K562 (cell line): ENCODE data around the gene ENOSF1. TPM values are rescaled to one million over a fixed set of nuclear protein-coding genes. Genes with fewer than 3 reads are reported as not detected.
A peak's percentile ranks its signal among the peaks of the same experiment; 100 is the strongest.

Source experiments
- CBFA2T3 ChIP-seq: fragments of 450-650 bp; IDR thresholded peaks from 2 replicates; pipeline ENCODE4 v1.6.1; 2017
- E2F4 ChIP-seq: sonication (generic); formaldehyde crosslinking; IDR thresholded peaks from 2 replicates; pipeline ENCODE4 v1.8.0; 2022; ENCODE audit warnings: mild to moderate bottlenecking, low read depth, missing genetic modification reagents
- EGR1 ChIP-seq: fragments of 450-650 bp; conservative IDR thresholded peaks from 2 replicates; pipeline ENCODE4 v1.6.1; 2017; ENCODE audit warnings: mild to moderate bottlenecking
- ELF2 ChIP-seq: fragments of 250-450 bp; sonication (Bioruptor Pico); IDR thresholded peaks from 2 replicates; pipeline ENCODE4 v1.5.0; 2021; ENCODE audit warnings: mild to moderate bottlenecking
- GABPA ChIP-seq: fragments of 200-800 bp; sonication (Bioruptor generic); conservative IDR thresholded peaks from 2 replicates; pipeline ENCODE4 v1.6.1; 2016; ENCODE audit warnings: low read depth, missing genetic modification characterization, missing compliant biosample characterization
- HDAC1 ChIP-seq, 2 experiments: fragments of 450-650 bp; IDR thresholded peaks; 2 replicates each; pipeline ENCODE4 v1.6.1; 2016 to 2017; ENCODE audit warnings: inconsistent platforms in 1 of 2, mild to moderate bottlenecking in 1 of 2, moderate library complexity in 1 of 2
- PML ChIP-seq: IDR thresholded peaks from 2 replicates; pipeline ENCODE4 v1.6.1; 2012; ENCODE audit warnings: low read length, inconsistent platforms
- RAD21 ChIP-seq, 2 experiments: fragments of 250-450 bp in 1 of 2; fragments of 450-650 bp in 1 of 2; sonication (Bioruptor Pico) in 1 of 2; formaldehyde crosslinking in 1 of 2; IDR thresholded peaks in 1 of 2; conservative IDR thresholded peaks in 1 of 2; 2 replicates each; pipeline versions ENCODE4 v1.4.0 to v1.8.0; 2020 to 2022; ENCODE audit warnings: mild to moderate bottlenecking in 2 of 2, moderate library complexity in 1 of 2
- RB1 ChIP-seq: fragments of 450-650 bp; IDR thresholded peaks from 2 replicates; pipeline ENCODE4 v1.6.1; 2017; ENCODE audit warnings: low read depth, mild to moderate bottlenecking
- RBM25 ChIP-seq: fragments of 200-400 bp; formaldehyde crosslinking; IDR thresholded peaks from 2 replicates; pipeline ENCODE4 v1.6.1; 2018; ENCODE audit warnings: low read length, low read depth, moderate library complexity; ENCODE audit not compliant: severe bottlenecking
- SMARCE1 ChIP-seq: fragments of 450-650 bp; IDR thresholded peaks from 2 replicates; pipeline ENCODE4 v1.7.1; 2016; ENCODE audit warnings: mild to moderate bottlenecking
- TFAP4 ChIP-seq: sonication (generic); formaldehyde crosslinking; IDR thresholded peaks from 2 replicates; pipeline ENCODE4 v1.8.0; 2022; ENCODE audit warnings: missing genetic modification reagents, mild to moderate bottlenecking, moderate library complexity, borderline replicate concordance
- ZFP1 ChIP-seq: fragments of 450-650 bp; formaldehyde crosslinking; IDR thresholded peaks from 2 replicates; pipeline ENCODE4 v1.4.0; 2020; ENCODE audit warnings: mild to moderate bottlenecking, mixed read lengths
- ZNF134 ChIP-seq: fragments of 250-450 bp; sonication (Bioruptor Pico); conservative IDR thresholded peaks from 2 replicates; pipeline ENCODE4 v1.4.0; 2020
- ZNF239 ChIP-seq: fragments of 250-450 bp; sonication (Bioruptor Pico); IDR thresholded peaks from 2 replicates; pipeline ENCODE4 v1.4.0; 2020; ENCODE audit warnings: mild to moderate bottlenecking
- ZNF3 ChIP-seq: fragments of 250-450 bp; sonication (Bioruptor Pico); IDR thresholded peaks from 2 replicates; pipeline ENCODE4 v1.5.0; 2021; ENCODE audit warnings: mild to moderate bottlenecking, moderate library complexity
- polyA plus RNA-seq, 8 experiments: library from polyadenylated mRNA; depleted of rRNA in 4 of 8; stranded (reverse) in 5 of 8; unstranded in 3 of 8; fragments of >200 nt; fragmentation: Nextera tagmentation in 2 of 8; fragmentation: Illumina TruSeq in 1 of 8; extraction: Ambion mirVana in 2 of 8; extraction: Trizol in 1 of 8; gene quantifications; 2 replicates each; pipeline versions ENCODE4 v1.2.1 to v1.2.3, GENCODE V29; 2011 to 2014; ENCODE audit warnings: inconsistent platforms in 1 of 8, missing spikeins in 1 of 8
- total RNA-seq, 7 experiments: library from RNA; depleted of rRNA in 6 of 7; stranded (reverse); fragments of >200 nt in 6 of 7; fragmentation: Illumina TruSeq in 2 of 7; extraction: Trizol in 2 of 7; gene quantifications; 2 replicates each; pipeline versions ENCODE4 v1.2.1 to v1.2.3, GENCODE V29; 2011 to 2021; ENCODE audit warnings: low replicate concordance in 1 of 7

ENOSF1 gene
- total and polyA plus RNA-seq, 9 of the 15 experiments (the other 6 are each of a cell fraction or from before 2014, with no cell fraction given), result 15.5 to 66.4 (median 46.5) TPM

- TF ChIP-seq ZFP1 (CRISPR knock-in tag) (no peak), RB1 (no peak), ZNF3 (CRISPR knock-in tag) (peak; percentile 92), TFAP4 (CRISPR knock-in tag) (no peak), ELF2 (CRISPR knock-in tag) (no peak), EGR1 (no peak), ZNF134 (CRISPR knock-in tag) (no peak), E2F4 (CRISPR knock-in tag) (no peak), PML (0 out of 2 replicates have a peak, but pooled peaks have one; percentile 36), ZNF239 (no peak), RBM25 (peak; percentile 83), GABPA (tag) (no peak), HDAC1 (IDR thresholded peaks at IDR 0.05) (no peak), SMARCE1 (no peak), CBFA2T3 (peak; percentile 76), RAD21 (CRISPR knock-in tag; conservative IDR thresholded peaks at IDR 0.05 in 1 of 2, IDR thresholded peaks at IDR 0.05 in 1 of 2) (no peak)
Observed at GRCh38 chr18:710418-711300, 1.8 kb downstream of the ENOSF1 start (continued).
